HepG2 (cell line): Measurements from ENCODE around the gene PRR23E. TPM values are rescaled to one million over a fixed set of nuclear protein-coding genes. Genes with fewer than 3 reads are reported as not detected.

Experiments
- ATAC-seq: fragments of 200-7000 bp; cut with Tn5 transposase; 3 replicates; pipeline ENCODE4 v1.9.1; 2020; ENCODE audit warnings: mild to moderate bottlenecking, moderate library complexity
- BruUV-seq: library from RNA; stranded (reverse); fragments of 400-500 nt; replicated peaks from 2 replicates; lab custom pipeline; 2021; lab: Mats Ljungman, UMichigan
- CTCF ChIA-PET: fragments of 300-600 bp; formaldehyde crosslinking; extraction: SDS; loops from one replicate; lab custom pipeline; 2021; ENCODE audit warnings: low total read pairs, inconsistent platforms, low intra/inter-chr PET ratio; lab: Yijun Ruan, JAX
- POLR2A ChIA-PET: fragments of 350-600 bp; sonication (Branson Sonifier 250); formaldehyde crosslinking; loops from one replicate; lab custom pipeline; 2020; ENCODE audit warnings: antibody characterized with exemption, inconsistent platforms; lab: Yijun Ruan, JAX
- DNase-seq: peaks from one replicate; pipeline ENCODE4 v3.0.0-alpha.2; 2015; ENCODE audit warnings: low spot score
- FAIRE-seq: peaks from 3 replicates; lab custom pipeline; 2011; peaks lifted over from hg19 to GRCh38; lab: Jason Lieb, UNC
- H2AFZ ChIP-seq: one replicate; pipeline ENCODE4 v1.6.1; 2011; ENCODE audit warnings: low read length, inconsistent platforms
- H3K27ac ChIP-seq: fragments of 300-600 bp; 3 replicates; pipeline ENCODE4 v1.8.0; 2011; ENCODE audit warnings: mixed run types, mild to moderate bottlenecking, mixed read lengths, low read length, inconsistent platforms; ENCODE audit not compliant: insufficient read depth; ENCODE audit errors: extremely low read length
- H3K27me3 ChIP-seq, 2 experiments: fragments of 200-600 bp in 1 of 2; 2 replicates in 1 of 2; 3 replicates in 1 of 2; pipeline versions ENCODE4 v1.6.0 to v1.8.0; 2011; ENCODE audit warnings: low read length in 2 of 2, mild to moderate bottlenecking in 2 of 2, moderate library complexity in 2 of 2, inconsistent platforms in 1 of 2; ENCODE audit not compliant: insufficient read depth in 2 of 2, control insufficient read depth in 1 of 2
- H3K36me3 ChIP-seq, 2 experiments: fragments of 200-600 bp in 1 of 2; replicated peaks in 1 of 2; 2 replicates in 1 of 2; 3 replicates in 1 of 2; pipeline versions ENCODE4 v1.5.1 to v1.8.0; 2011; ENCODE audit warnings: low read length in 2 of 2, inconsistent platforms in 1 of 2; ENCODE audit not compliant: insufficient read depth in 2 of 2, control insufficient read depth in 1 of 2
- H3K4me1 ChIP-seq: 2 replicates; pipeline ENCODE4 v1.5.1; 2012; ENCODE audit warnings: low read length, inconsistent platforms; ENCODE audit not compliant: insufficient read depth
- H3K4me2 ChIP-seq: 2 replicates; pipeline ENCODE4 v1.6.0; 2011; ENCODE audit warnings: low read depth, low read length, inconsistent platforms
- H3K4me3 ChIP-seq, 3 experiments: fragments of 200-600 bp in 1 of 3; sonication (generic), shearing (Covaris generic) in 1 of 3; replicated peaks in 1 of 3; 2 replicates each; pipeline ENCODE4 v1.5.1; 2011 to 2016; ENCODE audit warnings: low read length in 3 of 3, inconsistent platforms in 2 of 3, low read depth in 2 of 3, mild to moderate bottlenecking in 2 of 3, control low read depth in 1 of 3, mixed read lengths in 1 of 3; ENCODE audit not compliant: insufficient read depth in 1 of 3
- H3K79me2 ChIP-seq: one replicate; pipeline ENCODE4 v1.6.1; 2011; ENCODE audit warnings: low read length, inconsistent platforms; ENCODE audit not compliant: insufficient read depth
- H3K9ac ChIP-seq: 2 replicates; pipeline ENCODE4 v1.6.0; 2011; ENCODE audit warnings: mild to moderate bottlenecking, low read depth, low read length, inconsistent platforms; ENCODE audit not compliant: insufficient read depth
- H3K9me3 ChIP-seq: 2 replicates; pipeline ENCODE4 v1.5.1; 2012; ENCODE audit warnings: mild to moderate bottlenecking, low read length
- H4K20me1 ChIP-seq: 2 replicates; pipeline ENCODE4 v1.6.0; 2011; ENCODE audit warnings: inconsistent platforms, mild to moderate bottlenecking, low read length, moderate library complexity; ENCODE audit not compliant: insufficient read depth
- HCFC1 ChIP-seq: fragments of 150-350 bp; IDR thresholded peaks from 2 replicates; pipeline ENCODE4 v1.6.1; 2014; ENCODE audit warnings: low read depth, low read length
- ZNF101 ChIP-seq: sonication (generic); formaldehyde crosslinking; IDR thresholded peaks from 2 replicates; pipeline ENCODE4 v1.4.0; 2020; ENCODE audit warnings: mild to moderate bottlenecking, low read depth, missing genetic modification reagents, borderline replicate concordance
- ZNF260 ChIP-seq: sonication (generic); formaldehyde crosslinking; IDR thresholded peaks from 2 replicates; pipeline ENCODE4 v1.4.0; 2020; ENCODE audit warnings: missing genetic modification reagents, low read depth, mild to moderate bottlenecking, borderline replicate concordance
- ZNF333 ChIP-seq: sonication (generic); formaldehyde crosslinking; IDR thresholded peaks from 2 replicates; pipeline ENCODE4 v1.4.0; 2020; ENCODE audit warnings: mild to moderate bottlenecking, missing genetic modification reagents, borderline replicate concordance
- ZNF441 ChIP-seq: sonication (generic); formaldehyde crosslinking; IDR thresholded peaks from 2 replicates; pipeline ENCODE4 v1.7.0; 2021; ENCODE audit warnings: missing genetic modification reagents, borderline replicate concordance
- WGBS: methylation state at CpG from one replicate; pipeline ENCODE4 v1.1.6; 2017; ENCODE audit warnings: low lambda C conversion rate; 5-methylcytosine and 5-hydroxymethylcytosine counted together
- in situ Hi-C: cut with HindIII; loops from 2 replicates; pipeline ENCODE4 v1.10.0; 2017; ENCODE audit warnings: low pct_unique_long_range_greater_than_20kb; ENCODE audit not compliant: extremely low pct_ligation_motif_present
- intact Hi-C: fragments of 100-400 bp; cut with micrococcal nuclease; formaldehyde crosslinking; loops from one replicate; pipeline ENCODE4 v1.10.0; 2022; ENCODE audit not compliant: unreplicated experiment
- polyA plus RNA-seq, 8 experiments: library from polyadenylated mRNA; depleted of rRNA in 3 of 8; stranded (reverse) in 7 of 8; unstranded in 1 of 8; fragments of >200 nt; fragmentation: Illumina TruSeq in 4 of 8; extraction: Trizol in 4 of 8; gene quantifications; 2 replicates each; pipeline versions ENCODE4 v1.2.1 to v1.2.3, GENCODE V29; 2011 to 2016; ENCODE audit warnings: low read depth in 4 of 8, missing spikeins in 1 of 8, mixed read lengths in 1 of 8; ENCODE audit not compliant: insufficient read depth in 1 of 8
- total RNA-seq, 5 experiments: library from RNA; depleted of rRNA; stranded (reverse); fragments of >200 nt; fragmentation: Illumina TruSeq; extraction: Trizol; gene quantifications; 2 replicates each; pipeline ENCODE4 v1.2.3, GENCODE V29; 2016; ENCODE audit warnings: low read depth in 1 of 5
- TF ChIP-seq, protein P1 (sequence below): sonication (generic); formaldehyde crosslinking; IDR thresholded peaks from 2 replicates; pipeline ENCODE4 v1.5.0; 2020; ENCODE audit warnings: mild to moderate bottlenecking, missing genetic modification reagents, moderate library complexity
- TF ChIP-seq, protein P2 (sequence below): sonication (generic); formaldehyde crosslinking; IDR thresholded peaks from 2 replicates; pipeline ENCODE4 v1.5.1; 2020; ENCODE audit warnings: mild to moderate bottlenecking, missing genetic modification reagents, borderline replicate concordance

Gene PRR23E
- total and polyA plus RNA-seq, 2 of the 13 experiments (the other 11 are each of a cell fraction or from before 2014, with no cell fraction given): not detected

DNA sequence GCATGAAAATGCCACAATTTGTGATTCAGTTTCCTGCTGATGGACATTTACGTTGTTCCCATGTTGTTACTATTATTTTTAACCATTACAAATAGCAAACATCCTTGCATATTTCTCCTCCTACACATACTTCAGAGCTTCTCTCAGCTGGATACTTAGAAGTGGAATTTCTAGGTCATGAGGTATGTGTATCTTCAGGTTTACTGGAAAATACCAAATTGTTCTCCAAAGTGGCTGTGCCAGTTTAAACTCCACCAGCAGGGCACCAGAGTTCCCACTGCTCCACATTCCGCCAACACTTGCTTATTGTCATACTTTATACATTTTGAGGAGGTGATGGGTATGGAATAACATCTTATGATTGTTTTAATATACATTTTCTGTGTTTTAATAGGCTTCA is 45.7 kb downstream of the PRR23E start (continued):
- TF ChIP-seq, protein P1, sequence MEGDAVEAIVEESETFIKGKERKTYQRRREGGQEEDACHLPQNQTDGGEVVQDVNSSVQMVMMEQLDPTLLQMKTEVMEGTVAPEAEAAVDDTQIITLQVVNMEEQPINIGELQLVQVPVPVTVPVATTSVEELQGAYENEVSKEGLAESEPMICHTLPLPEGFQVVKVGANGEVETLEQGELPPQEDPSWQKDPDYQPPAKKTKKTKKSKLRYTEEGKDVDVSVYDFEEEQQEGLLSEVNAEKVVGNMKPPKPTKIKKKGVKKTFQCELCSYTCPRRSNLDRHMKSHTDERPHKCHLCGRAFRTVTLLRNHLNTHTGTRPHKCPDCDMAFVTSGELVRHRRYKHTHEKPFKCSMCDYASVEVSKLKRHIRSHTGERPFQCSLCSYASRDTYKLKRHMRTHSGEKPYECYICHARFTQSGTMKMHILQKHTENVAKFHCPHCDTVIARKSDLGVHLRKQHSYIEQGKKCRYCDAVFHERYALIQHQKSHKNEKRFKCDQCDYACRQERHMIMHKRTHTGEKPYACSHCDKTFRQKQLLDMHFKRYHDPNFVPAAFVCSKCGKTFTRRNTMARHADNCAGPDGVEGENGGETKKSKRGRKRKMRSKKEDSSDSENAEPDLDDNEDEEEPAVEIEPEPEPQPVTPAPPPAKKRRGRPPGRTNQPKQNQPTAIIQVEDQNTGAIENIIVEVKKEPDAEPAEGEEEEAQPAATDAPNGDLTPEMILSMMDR: no peak
- TF ChIP-seq ZNF333 (CRISPR knock-in tag) (no peak), HCFC1 (no peak), ZNF441 (CRISPR knock-in tag) (no peak)

DNA sequence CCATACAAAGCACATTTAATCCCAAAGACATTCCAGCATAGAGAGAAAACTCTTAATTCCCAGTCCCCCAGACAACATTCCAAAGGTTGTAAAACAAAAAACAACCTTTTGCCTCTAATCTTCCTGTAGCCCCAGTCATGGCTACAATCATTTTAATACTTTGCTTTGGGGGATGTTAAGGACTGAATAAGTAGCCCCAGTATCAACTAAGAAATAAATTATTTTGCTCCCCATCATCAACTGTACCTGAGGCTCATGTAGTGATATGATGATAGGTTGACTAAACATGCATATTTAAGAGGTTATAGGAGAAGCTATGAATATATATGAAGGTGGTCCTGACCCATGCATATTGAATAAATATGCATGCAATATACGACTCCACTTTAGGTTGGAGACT is 54.4 kb downstream of the PRR23E start:
- Histone ChIP-seq H3K9me3 (peaks cover 43% of the 10 kb centered on the region), H3K27me3 (no peaks in the 10 kb centered on the region; a peak in 1 of 5 replicates), H3K36me3 (no peaks in the 10 kb centered on the region), H3K4me2 (no peak overlapping the region), H4K20me1 (no peaks in the 10 kb centered on the region), H3K27ac (no peak overlapping the region), H3K79me2 (no peaks in the 10 kb centered on the region), H3K9ac (no peak overlapping the region), H2AFZ (no peak overlapping the region), H3K4me3 (no peak overlapping the region), H3K4me1 (no peaks in the 10 kb centered on the region)
- FAIRE-seq (no peak), DNase-seq (no peak), ATAC-seq (no peak)
- POLR2A ChIA-PET: no interaction called here
- in situ Hi-C loops (no loop called here), intact Hi-C loops (no loop called here)
- TF ChIP-seq ZNF260 (CRISPR knock-in tag) (no peak), ZNF101 (CRISPR knock-in tag) (peak; percentile 97)
- TF ChIP-seq, protein P2, sequence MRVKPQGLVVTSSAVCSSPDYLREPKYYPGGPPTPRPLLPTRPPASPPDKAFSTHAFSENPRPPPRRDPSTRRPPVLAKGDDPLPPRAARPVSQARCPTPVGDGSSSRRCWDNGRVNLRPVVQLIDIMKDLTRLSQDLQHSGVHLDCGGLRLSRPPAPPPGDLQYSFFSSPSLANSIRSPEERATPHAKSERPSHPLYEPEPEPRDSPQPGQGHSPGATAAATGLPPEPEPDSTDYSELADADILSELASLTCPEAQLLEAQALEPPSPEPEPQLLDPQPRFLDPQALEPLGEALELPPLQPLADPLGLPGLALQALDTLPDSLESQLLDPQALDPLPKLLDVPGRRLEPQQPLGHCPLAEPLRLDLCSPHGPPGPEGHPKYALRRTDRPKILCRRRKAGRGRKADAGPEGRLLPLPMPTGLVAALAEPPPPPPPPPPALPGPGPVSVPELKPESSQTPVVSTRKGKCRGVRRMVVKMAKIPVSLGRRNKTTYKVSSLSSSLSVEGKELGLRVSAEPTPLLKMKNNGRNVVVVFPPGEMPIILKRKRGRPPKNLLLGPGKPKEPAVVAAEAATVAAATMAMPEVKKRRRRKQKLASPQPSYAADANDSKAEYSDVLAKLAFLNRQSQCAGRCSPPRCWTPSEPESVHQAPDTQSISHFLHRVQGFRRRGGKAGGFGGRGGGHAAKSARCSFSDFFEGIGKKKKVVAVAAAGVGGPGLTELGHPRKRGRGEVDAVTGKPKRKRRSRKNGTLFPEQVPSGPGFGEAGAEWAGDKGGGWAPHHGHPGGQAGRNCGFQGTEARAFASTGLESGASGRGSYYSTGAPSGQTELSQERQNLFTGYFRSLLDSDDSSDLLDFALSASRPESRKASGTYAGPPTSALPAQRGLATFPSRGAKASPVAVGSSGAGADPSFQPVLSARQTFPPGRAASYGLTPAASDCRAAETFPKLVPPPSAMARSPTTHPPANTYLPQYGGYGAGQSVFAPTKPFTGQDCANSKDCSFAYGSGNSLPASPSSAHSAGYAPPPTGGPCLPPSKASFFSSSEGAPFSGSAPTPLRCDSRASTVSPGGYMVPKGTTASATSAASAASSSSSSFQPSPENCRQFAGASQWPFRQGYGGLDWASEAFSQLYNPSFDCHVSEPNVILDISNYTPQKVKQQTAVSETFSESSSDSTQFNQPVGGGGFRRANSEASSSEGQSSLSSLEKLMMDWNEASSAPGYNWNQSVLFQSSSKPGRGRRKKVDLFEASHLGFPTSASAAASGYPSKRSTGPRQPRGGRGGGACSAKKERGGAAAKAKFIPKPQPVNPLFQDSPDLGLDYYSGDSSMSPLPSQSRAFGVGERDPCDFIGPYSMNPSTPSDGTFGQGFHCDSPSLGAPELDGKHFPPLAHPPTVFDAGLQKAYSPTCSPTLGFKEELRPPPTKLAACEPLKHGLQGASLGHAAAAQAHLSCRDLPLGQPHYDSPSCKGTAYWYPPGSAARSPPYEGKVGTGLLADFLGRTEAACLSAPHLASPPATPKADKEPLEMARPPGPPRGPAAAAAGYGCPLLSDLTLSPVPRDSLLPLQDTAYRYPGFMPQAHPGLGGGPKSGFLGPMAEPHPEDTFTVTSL (CRISPR knock-in tag): no peak
- BruUV-seq: no TSS peak
- CTCF ChIA-PET: no interaction called here
- WGBS: 0% methylated on average over 1 of the region's 1 CpG
